HepG2 (cell line): ENCODE data around the gene PNKD. TPM values are rescaled to one million over a fixed set of nuclear protein-coding genes. Genes with fewer than 3 reads are reported as not detected.

Experiments used
- FOXP4 ChIP-seq: sonication (generic); formaldehyde crosslinking; IDR thresholded peaks from 2 replicates; pipeline ENCODE4 v1.4.0; 2020; ENCODE audit warnings: missing genetic modification reagents
- MED1 ChIP-seq: sonication (generic); formaldehyde crosslinking; IDR thresholded peaks from 2 replicates; pipeline ENCODE4 v1.4.0; 2020; ENCODE audit warnings: missing genetic modification reagents
- NFATC3 ChIP-seq: sonication (generic); formaldehyde crosslinking; IDR thresholded peaks from 2 replicates; pipeline ENCODE4 v1.5.1; 2020; ENCODE audit warnings: mild to moderate bottlenecking, missing genetic modification reagents
- NR2F2 ChIP-seq: IDR thresholded peaks from 2 replicates; pipeline ENCODE4 v1.6.1; 2012; ENCODE audit warnings: low read depth, inconsistent platforms, borderline replicate concordance
- RBFOX2 ChIP-seq: fragments of 200-400 bp; formaldehyde crosslinking; IDR thresholded peaks from 2 replicates; pipeline ENCODE4 v1.6.1; 2017; ENCODE audit warnings: low read depth, mild to moderate bottlenecking, low read length
- RCOR2 ChIP-seq: IDR thresholded peaks from 2 replicates; pipeline ENCODE4 v1.6.1; 2016; ENCODE audit warnings: missing biosample characterization, missing genetic modification reagents
- SIX1 ChIP-seq: sonication (generic); formaldehyde crosslinking; IDR thresholded peaks from 2 replicates; pipeline ENCODE4 v1.4.0; 2020; ENCODE audit warnings: missing genetic modification reagents, borderline replicate concordance
- TEAD3 ChIP-seq: optimal IDR thresholded peaks from 2 replicates; pipeline ENCODE3; 2016; ENCODE audit warnings: borderline replicate concordance
- UBTF ChIP-seq: sonication (generic); formaldehyde crosslinking; IDR thresholded peaks from 2 replicates; pipeline ENCODE4 v1.4.0; 2020; ENCODE audit warnings: mild to moderate bottlenecking, missing genetic modification reagents
- ZC3H13 ChIP-seq: sonication (generic); formaldehyde crosslinking; IDR thresholded peaks from 2 replicates; pipeline ENCODE4 v1.8.1; 2023; ENCODE audit warnings: mild to moderate bottlenecking, missing genetic modification reagents, moderate library complexity
- ZNF367 ChIP-seq: sonication (generic); formaldehyde crosslinking; IDR thresholded peaks from 2 replicates; pipeline ENCODE4 v1.4.0; 2020; ENCODE audit warnings: missing genetic modification reagents, borderline replicate concordance
- ZNF503 ChIP-seq: sonication (generic); formaldehyde crosslinking; IDR thresholded peaks from 2 replicates; pipeline ENCODE4 v1.4.0; 2020; ENCODE audit warnings: missing genetic modification reagents
- ZNF547 ChIP-seq: sonication (generic); formaldehyde crosslinking; IDR thresholded peaks from 2 replicates; pipeline ENCODE4 v1.5.1; 2020; ENCODE audit warnings: mild to moderate bottlenecking, missing genetic modification reagents
- ZNF564 ChIP-seq: sonication (generic); formaldehyde crosslinking; IDR thresholded peaks from 2 replicates; pipeline ENCODE4 v1.8.1; 2023; ENCODE audit warnings: mild to moderate bottlenecking, missing genetic modification reagents
- ZNF678 ChIP-seq: sonication (generic); formaldehyde crosslinking; IDR thresholded peaks from 2 replicates; pipeline ENCODE4 v1.4.0; 2020; ENCODE audit warnings: mild to moderate bottlenecking, missing genetic modification reagents
- polyA plus RNA-seq, 8 experiments: library from polyadenylated mRNA; depleted of rRNA in 3 of 8; stranded (reverse) in 7 of 8; unstranded in 1 of 8; fragments of >200 nt; fragmentation: Illumina TruSeq in 4 of 8; extraction: Trizol in 4 of 8; gene quantifications; 2 replicates each; pipeline versions ENCODE4 v1.2.1 to v1.2.3, GENCODE V29; 2011 to 2016; ENCODE audit warnings: low read depth in 4 of 8, missing spikeins in 1 of 8, mixed read lengths in 1 of 8; ENCODE audit not compliant: insufficient read depth in 1 of 8
- total RNA-seq, 5 experiments: library from RNA; depleted of rRNA; stranded (reverse); fragments of >200 nt; fragmentation: Illumina TruSeq; extraction: Trizol; gene quantifications; 2 replicates each; pipeline ENCODE4 v1.2.3, GENCODE V29; 2016; ENCODE audit warnings: low read depth in 1 of 5
- TF ChIP-seq, protein P1 (sequence below): sonication (generic); formaldehyde crosslinking; IDR thresholded peaks from 2 replicates; pipeline ENCODE4 v1.4.0; 2020; ENCODE audit warnings: missing genetic modification reagents, borderline replicate concordance
- TF ChIP-seq, protein P2 (sequence below): IDR thresholded peaks from 2 replicates; pipeline ENCODE4 v1.6.1; 2016; ENCODE audit warnings: missing compliant biosample characterization, missing genetic modification reagents, borderline replicate concordance
- TF ChIP-seq, protein P3 (sequence below): fragments of 450-650 bp; IDR thresholded peaks from 2 replicates; pipeline ENCODE4 v1.6.1; 2016

PNKD gene
- total and polyA plus RNA-seq, 2 of the 13 experiments (the other 11 are each of a cell fraction or from before 2014, with no cell fraction given): 55.9 to 80.4 TPM

DNA sequence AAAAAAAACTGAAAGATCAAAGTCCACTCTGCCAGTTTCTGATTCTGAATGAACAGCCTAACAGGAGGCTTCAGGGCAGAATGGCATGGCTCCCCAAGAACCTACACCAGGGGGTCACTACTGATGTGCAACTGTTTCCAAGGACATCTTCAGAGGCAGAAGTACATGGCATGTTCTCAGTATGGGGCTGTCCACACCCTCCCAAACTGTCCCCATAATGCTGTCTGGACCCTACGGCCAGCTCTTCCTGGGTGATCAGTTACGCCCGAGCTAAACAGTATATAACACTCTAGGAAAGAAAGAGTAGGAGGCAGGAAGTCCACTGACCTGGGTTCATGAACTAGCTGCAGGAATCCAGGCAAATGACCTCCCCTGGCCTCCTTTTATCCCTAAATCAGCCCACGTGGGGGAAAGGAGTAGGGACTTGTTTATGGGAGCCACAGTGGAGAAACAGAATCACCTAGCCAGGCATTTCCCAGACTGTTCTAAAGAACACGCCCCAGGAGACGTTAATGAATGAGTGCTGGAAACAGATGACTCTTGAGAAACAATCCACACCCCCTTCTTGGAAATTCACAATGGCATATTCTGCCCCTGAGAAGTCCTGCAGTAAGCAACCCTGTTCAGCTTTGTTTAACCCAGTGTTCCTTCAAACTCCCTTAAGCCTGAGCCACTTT is 19.5 kb downstream of the PNKD start (continued):
- TF ChIP-seq, protein P1, sequence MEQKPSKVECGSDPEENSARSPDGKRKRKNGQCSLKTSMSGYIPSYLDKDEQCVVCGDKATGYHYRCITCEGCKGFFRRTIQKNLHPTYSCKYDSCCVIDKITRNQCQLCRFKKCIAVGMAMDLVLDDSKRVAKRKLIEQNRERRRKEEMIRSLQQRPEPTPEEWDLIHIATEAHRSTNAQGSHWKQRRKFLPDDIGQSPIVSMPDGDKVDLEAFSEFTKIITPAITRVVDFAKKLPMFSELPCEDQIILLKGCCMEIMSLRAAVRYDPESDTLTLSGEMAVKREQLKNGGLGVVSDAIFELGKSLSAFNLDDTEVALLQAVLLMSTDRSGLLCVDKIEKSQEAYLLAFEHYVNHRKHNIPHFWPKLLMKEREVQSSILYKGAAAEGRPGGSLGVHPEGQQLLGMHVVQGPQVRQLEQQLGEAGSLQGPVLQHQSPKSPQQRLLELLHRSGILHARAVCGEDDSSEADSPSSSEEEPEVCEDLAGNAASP (CRISPR knock-in tag): peak; percentile 52; the same call in 1 of the 2 replicates
- TF ChIP-seq ZNF503 (CRISPR knock-in tag): peak; percentile 34; the same call in 1 of the 2 replicates
- 0 out of 2 replicates have a peak, but pooled peaks have one; percentile 16 for TF ChIP-seq UBTF (CRISPR knock-in tag)
- TF ChIP-seq NR2F2: 0 out of 2 replicates have a peak, but pooled peaks have one; percentile 28
- peak; percentile 72 for TF ChIP-seq FOXP4
- TF ChIP-seq MED1 (CRISPR knock-in tag): peak; percentile 78
- TF ChIP-seq, protein P2, sequence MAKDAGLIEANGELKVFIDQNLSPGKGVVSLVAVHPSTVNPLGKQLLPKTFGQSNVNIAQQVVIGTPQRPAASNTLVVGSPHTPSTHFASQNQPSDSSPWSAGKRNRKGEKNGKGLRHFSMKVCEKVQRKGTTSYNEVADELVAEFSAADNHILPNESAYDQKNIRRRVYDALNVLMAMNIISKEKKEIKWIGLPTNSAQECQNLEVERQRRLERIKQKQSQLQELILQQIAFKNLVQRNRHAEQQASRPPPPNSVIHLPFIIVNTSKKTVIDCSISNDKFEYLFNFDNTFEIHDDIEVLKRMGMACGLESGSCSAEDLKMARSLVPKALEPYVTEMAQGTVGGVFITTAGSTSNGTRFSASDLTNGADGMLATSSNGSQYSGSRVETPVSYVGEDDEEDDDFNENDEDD (CRISPR knock-in tag): 0 out of 2 replicates have a peak, but pooled peaks have one; percentile 16
- TF ChIP-seq TEAD3 (CRISPR knock-in tag): peak; percentile 76
- TF ChIP-seq, protein P3, sequence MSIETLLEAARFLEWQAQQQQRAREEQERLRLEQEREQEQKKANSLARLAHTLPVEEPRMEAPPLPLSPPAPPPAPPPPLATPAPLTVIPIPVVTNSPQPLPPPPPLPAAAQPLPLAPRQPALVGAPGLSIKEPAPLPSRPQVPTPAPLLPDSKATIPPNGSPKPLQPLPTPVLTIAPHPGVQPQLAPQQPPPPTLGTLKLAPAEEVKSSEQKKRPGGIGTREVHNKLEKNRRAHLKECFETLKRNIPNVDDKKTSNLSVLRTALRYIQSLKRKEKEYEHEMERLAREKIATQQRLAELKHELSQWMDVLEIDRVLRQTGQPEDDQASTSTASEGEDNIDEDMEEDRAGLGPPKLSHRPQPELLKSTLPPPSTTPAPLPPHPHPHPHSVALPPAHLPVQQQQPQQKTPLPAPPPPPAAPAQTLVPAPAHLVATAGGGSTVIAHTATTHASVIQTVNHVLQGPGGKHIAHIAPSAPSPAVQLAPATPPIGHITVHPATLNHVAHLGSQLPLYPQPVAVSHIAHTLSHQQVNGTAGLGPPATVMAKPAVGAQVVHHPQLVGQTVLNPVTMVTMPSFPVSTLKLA: peak; percentile 41; the same call in 1 of the 2 replicates
- TF ChIP-seq SIX1 (CRISPR knock-in tag): peak; percentile 13; the same call in 1 of the 2 replicates
- no peak for TF ChIP-seq ZNF678 (CRISPR knock-in tag)
- TF ChIP-seq ZNF367: 0 out of 2 replicates have a peak, but pooled peaks have one; percentile 56
- TF ChIP-seq RCOR2: 0 out of 2 replicates have a peak, but pooled peaks have one; percentile 25
- TF ChIP-seq ZNF564: 0 out of 2 replicates have a peak, but pooled peaks have one; percentile 11
- peak; percentile 47; the same call in 1 of the 2 replicates for TF ChIP-seq NFATC3
- TF ChIP-seq ZNF547: peak; percentile 26; the same call in 1 of the 2 replicates
- peak; percentile 57; the same call in 1 of the 2 replicates for TF ChIP-seq RBFOX2
- no peak for TF ChIP-seq ZC3H13 (CRISPR knock-in tag)
